GM18868 (cell line): ENCODE results near the gene ELMO3.

ENCODE experiments used
- ATAC-seq: cut with Tn5 transposase; IDR thresholded peaks from one replicate; pipeline ENCODE4 v1.9.1; 2021; ENCODE audit warnings: mild to moderate bottlenecking, moderate library complexity; ENCODE audit not compliant: unreplicated experiment

ELMO3 gene

DNA sequence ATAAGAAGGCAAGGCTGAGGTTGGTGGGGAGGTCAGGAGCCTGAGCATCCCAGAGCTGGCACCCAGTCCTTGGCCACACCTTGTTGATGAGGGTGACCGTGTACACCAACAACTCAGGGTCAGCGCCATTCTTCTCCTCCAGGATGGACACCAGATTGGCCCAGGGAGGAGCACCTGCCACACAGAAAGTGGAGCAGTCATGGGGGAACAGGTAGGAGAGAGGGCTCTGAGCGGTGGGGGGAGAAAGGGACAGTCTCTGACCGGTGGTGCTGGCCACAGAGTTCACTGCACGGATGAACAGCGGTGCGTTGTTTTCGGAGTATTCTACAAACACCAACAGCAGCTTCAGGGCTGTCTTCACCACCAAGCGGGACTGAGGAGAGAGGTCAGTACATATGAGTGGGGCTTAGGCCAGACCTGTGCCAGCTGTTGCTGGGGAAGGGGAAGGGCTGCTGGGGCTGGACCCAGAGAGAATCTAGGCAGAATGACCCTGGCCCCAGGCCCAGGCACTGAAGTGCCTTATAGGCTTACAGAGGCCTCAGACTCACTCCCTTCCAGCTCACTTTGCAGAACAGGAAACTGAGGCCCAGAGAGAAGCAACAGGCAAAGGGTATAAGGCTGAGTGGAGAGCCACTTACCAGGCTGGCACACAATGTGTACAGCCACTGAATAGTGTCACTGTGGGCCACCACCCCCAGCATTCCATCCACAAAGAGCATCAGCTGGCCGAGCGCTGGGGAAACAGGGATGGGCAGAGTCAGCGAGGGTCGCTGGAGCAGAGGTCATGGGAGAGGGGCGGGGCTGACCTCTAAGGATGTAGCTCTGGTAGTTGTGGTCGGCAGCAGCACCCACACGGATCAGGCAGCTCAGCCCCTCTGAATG is 38.7 kb downstream of the ELMO3 start:
- no peak for ATAC-seq

DNA sequence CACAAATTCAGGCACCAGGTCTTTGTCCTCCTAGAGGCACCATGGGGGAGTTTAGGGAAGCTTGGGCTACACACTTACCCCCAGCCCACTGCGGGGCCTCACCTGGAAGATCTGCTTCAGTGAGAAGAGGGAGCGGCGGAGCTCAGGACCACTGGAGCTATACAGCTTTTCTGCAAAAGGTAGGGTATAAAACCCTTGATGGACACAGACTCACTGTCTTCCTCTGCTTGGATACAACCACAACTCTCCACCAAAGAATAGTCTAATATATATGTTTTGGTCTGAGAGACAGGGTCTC is 39.3 kb downstream of the ELMO3 start:
- no peak for ATAC-seq

DNA sequence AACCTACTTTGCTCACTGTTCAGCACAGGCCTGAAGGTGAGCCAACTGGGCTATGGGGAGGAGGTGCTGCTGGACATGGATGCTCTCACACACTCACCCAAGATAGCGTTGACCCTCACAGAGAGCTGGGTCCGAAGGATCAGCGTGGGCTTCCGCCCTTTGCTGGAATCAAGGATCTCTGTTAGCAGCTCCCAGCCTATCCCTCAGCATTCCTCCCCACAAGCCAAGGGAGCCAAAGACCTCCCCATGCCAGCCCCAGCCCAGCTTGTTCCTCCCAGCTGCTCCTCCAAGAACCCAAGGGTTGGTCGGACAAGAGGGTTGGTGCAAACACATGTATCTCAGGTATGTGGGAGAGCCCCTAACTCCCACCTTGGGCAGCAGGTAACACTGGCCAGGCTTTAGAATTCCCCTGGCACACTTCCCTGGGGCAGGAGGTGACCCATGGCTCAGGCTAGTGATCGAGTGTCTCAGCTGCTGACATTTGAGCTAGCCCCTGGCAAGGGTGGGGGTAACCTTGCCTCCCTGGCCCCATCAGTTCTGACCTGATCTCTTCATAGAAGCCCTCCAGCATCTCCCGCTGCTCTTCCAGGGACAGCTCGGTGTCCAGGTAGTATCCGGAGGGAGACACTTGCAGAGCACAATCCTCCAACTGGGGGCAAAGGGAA is 40.0 kb downstream of the ELMO3 start:
- no peak for ATAC-seq

DNA sequence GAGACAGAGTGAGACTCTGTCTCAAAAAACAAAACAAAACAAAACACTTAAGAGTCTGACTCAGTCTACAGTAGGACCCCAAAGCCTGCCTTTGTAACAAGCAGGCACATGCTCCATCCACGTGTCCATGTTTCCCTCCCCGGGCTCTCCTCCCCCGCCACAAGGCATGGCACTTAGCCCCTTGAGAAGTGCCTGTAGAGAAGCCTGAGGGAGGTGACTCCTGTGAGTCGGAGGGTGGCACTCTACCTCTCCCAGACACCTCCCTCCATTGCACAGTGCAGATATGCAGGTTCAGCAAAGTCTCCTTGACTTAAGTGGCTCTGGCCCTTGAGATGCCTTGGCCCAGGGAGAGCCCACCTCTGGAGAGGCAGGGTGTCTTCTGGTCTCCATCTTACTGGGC is 41.6 kb downstream of the ELMO3 start:
- ATAC-seq, result no peak

DNA sequence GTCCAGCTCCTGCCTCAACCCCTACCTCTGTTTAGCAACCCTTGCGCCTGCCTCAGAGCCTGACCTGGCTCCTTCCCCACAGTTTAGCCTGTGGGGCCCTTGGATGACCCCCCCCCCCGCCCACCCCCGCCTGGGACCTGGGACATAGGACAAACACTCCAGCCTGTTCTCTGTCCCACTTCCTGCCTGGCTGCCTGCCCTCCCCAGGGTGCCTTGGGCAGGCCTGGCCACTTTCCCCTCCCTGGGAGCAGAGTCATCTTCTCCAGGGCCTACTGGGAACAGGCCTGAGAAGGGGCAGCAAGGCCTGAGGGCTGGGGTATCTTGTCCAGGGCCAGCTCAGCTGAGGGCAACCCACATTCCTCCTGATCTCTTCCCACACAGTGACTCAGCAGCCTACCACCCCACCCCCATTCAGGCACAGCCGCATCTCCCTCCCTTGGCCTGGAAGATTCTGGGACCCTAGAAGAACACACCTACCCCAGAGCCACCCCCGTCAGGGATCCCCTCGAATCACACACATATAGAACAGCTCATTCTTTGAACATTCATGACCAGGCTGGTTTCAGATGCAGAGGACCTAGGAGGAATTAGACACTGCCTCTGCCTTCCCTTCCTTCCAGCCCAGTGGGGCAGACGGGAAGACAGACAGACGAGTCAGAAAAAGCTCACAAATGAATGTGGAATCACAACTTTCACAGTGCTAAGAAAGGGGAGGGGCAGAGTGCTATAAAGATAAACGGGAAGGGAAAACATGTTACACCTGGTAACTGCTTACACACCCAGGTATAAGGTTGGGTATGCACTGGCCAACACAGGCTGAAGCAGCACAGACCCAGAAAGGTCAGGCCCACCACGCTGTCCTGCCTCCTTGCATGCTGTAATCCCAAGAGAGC is 42.3 kb downstream of the ELMO3 start:
- ATAC-seq, result no peak

DNA sequence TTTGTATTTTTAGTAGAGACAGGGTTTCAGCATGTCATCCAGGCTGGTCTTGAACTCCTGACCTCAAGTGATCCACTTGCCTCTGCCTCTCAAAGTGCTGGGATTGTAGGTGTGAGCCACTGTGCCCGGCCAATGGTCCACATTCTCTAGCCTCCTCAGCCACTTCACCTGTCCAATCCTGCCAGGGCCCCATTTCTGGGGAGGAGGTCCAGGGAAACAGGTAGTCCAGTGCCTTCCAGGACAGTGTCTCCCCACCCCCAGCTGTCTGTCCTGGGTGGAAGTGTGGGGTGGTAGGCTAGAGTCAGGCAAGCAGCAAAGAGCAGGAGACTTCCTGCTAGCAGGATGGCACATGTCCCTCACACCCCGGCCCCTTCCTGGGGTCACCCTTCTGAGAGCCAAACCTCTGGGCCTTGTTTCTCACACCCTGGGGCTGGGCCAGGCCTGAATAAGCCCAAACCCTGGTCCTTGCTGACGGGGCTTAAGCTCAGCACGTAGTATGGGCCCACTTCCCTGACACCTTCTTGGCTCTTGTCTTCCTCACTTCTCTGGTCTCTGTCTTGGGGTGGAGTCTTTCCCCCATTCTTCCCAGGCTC is 43.3 kb downstream of the ELMO3 start:
- ATAC-seq, result no peak

DNA sequence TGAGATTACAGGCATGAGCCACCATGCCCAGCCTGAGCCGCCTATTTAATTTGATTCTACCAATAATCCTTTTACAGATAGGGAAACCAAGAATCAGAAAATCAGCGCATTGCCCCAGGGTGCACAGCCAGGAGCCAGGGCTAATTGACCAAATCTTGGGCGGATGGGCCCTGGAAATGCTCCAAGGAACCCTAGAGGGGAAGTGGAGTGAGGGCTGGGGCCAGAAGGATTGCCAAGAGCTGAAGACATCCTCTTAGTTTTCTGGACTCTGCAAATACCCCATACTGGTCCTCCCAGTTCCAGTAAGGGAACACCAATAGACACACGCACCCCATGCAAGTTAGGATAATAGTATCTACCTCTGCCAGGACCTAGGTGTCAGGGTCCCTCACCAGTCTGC is 44.5 kb downstream of the ELMO3 start:
- no peak for ATAC-seq

DNA sequence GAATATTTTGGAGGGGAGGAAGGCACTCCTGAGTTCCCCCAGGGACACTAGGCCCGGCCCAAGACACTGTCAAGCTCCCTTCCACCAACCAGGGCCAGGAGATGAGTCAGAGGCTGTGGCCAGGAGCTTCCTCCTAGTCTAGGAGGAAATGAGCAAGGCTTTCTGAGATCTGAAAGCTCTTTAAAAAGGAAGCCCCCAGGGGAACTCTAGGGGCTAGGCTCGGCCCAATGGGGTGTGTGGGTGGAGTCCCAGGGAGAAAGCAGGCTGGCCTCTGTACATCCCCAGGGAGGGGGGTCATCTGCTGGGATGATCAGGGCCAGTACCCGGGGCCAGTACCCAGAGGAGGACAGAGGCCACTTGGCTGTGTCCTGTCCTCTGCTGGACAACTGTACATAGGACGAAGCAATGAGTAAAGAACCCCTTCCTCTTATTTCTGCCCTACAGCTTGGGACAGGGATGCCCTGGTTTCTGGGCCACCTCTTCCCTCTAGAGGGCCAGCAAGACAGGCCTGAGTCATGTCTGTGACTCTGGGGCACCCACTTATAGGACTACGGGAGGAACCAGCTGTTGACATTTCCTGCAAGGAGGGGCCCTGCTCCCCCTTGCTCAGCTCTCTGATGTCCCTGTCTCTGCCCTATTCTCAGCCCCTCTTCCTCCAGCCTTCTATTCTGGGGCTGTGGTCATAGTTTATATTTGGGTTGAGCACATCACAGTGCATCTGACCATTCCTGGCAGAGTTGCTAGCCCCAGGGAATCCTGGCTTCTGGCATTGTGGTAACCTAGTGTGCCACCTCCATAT is 45.7 kb downstream of the ELMO3 start:
- peak; percentile 63 for ATAC-seq

DNA sequence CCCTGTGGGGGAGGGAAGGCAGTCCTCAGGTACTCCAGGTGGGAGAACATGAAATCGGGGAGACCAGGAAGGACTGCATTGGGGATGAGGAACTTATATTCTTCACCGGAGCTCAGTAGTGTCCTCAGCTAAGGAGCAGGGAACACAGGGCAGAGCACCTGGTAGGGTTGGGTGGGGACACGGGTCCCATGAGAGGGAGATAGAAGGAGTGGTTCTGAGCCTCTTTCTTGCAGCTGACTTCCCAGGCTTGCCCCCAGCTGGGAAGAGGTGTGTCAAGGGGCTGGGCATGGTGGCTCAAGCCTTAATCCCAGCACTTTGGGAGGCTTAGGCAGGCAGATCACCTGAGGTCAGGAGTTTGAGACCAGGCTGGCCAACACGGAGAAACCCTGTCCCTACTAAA is 46.3 kb downstream of the ELMO3 start:
- ATAC-seq, result no peak

DNA sequence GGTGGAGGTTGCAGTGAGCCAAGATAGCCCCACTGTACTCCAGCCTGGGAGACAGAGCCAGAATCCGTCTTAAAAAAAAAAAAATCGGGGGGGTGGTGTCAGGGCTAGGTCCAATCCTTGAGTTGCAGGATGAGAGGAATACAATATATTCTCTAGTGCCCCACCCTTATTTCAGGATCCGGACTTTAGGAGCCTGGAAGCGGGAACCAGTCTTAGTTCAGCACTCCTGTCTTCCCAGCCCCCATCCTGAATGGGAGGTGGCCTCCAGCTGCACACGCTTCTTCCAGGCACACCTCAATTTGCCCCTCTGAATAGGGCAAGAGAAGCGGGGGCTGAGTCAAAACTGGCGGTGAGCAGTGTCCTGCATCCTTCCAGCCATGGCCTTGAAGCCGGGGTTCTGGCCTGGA is 46.7 kb downstream of the ELMO3 start:
- no peak for ATAC-seq

DNA sequence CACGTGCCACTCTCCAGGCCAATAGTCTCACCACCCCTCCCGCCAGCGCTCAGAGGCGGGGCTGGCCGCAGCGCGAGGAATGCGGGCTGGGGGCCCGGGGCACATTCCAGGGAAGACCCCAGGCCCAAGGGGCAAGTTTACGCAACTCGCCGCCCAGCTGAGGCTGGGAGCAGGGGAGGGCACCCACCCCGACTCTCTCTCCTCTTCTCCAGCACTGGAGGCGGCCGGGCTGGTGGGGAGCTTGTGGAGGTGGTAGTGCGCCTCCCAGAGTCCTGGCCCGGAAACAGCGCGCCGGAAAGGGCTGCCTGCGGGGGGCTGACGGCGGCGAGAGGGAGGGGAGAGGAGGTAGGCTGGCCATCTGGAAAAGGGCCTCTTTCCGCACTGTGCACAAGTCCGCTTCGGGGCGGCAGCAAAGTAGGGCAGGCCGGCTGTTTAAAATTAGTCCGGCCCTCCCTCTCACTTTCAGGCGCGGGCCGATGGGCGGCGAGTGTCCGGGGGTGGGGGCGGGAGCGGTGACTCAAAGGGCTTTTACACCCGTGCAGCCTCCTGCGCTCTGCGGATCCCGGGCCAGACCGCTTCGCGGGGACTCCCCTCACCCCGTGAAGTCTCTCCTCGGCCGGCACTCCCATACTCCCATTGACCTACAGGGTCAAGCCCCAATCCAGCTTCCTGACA is 47.3 kb downstream of the ELMO3 start:
- no peak for ATAC-seq

DNA sequence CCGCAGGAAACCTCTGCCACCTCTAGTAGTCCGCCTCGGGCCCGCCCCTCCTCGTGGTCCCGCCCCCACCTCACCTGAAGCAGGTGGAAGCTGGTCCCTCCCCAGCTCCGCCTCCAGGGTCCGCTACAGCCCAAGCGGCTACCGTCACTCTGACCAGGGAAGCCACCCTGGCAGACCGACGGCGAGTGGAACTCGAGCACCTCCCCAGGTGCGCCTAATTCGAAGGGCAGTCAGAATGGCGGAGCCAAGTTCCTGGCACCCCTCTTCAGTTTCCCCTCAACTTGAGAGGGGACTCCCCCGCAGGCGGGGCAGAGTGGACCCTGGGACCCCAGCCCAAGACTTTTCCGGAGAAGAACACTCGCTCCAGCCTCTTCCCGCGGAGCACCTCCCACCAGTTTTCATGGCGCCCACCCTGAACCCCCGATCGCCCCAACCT is 47.8 kb downstream of the ELMO3 start:
- ATAC-seq, result no peak

DNA sequence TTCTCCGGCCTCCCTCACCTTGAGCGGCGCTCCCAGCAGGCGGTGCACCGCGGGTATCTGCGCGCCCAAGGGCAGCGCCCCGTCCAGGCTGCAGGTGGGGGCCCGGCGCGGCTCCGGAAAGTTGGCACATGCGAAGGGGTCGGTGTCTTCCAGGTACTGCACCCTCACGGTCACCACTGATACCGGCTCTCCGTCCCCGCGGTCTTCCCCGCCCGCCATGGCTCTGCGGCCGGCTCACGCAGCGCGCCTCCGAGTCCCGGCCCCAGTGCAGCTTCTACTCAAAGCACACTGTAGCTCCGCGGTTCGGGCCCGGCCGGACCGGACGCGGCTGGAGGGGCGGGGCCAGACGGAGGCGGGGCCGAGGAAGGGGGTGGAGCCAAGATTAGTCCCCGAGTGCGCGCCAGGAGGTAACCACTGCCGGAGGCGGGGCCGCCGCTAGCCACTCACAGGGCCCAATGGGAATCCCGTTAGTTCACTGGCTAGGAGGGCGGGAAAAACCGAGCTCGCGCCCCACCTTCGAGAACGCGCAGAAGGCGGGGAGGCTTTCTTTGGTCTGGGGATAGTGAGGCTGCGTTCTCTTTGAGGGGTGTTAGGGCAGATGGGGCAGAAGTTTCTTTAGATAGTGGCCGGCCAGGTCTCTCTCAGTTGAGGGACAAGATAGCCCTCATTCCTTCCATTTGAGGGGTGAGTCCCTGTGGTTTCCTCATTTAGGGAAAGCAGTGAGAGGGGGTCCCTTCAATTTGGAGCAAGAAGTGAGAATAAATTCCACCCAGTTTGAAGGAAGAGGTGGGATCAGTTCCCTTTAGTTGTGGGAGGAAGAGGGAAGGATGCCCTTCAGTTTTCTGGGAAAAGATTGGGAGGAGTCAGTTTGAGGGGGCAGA is 48.5 kb downstream of the ELMO3 start, which contains the start of gene FHOD1:
Gene FHOD1, minus strand, starts transcription at position 290 of the 881 bp plus-strand sequence. Its CDS starts 71 bp downstream, at position 219.
- ATAC-seq, result peak; percentile 42

DNA sequence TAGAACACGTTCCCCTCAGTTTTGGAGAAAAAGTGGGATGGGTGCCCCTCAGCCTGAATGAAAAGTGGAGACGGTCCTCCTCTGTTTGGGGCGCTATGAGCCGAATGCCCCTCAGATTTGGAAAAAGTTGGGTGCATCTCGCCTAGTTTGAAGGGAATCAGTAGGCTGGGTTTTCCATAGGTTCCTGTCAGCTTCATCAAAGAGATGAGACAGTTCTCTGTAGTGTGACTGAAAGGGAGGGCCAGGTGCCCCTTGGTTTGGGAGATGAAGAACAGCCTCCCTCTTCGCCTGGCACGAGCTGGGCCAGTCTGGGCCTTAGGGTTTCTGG is 49.1 kb downstream of the ELMO3 start:
- ATAC-seq, result no peak

DNA sequence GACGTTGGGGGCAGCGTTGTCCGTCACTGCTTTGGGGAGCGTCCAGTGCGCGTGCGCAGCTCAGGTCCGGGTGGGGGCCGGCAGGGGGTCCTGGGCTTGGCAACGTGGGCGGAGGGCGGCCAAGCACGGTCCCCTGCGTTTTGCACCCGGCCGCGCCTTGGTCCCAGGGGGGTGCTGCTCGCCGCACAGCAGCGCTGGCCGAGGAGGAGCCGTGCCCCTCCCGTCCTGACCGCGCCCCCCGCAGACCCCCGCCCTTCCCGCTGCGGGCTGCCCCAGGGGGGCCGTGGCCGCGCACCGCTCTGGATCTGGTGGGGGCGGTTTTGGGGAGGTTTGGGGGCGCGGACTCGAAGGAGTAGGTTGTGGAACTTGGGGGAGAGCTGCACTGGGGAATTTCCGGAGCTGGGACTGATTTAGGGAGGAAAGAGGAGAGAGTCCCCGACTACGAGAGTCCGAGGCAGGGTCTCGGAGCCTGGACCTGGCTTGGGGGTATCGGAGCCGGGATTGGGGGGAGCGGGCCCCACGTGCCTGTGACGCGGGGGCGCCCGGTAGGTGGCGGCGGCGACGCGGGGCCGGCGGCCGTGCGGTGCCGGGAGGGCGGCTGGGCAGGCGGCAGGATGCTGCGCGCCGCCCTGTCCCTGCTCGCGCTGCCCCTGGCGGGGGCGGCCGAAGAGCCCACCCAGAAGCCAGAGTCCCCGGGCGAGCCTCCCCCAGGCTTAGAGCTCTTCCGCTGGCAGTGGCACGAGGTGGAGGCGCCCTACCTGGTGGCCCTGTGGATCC is 49.7 kb downstream of the ELMO3 start, which contains the start of gene SLC9A5:
Gene SLC9A5, plus strand, starts transcription at position 579 of the 777 bp plus-strand sequence. Its CDS starts 36 bp downstream, at position 615.
- ATAC-seq, result no peak

DNA sequence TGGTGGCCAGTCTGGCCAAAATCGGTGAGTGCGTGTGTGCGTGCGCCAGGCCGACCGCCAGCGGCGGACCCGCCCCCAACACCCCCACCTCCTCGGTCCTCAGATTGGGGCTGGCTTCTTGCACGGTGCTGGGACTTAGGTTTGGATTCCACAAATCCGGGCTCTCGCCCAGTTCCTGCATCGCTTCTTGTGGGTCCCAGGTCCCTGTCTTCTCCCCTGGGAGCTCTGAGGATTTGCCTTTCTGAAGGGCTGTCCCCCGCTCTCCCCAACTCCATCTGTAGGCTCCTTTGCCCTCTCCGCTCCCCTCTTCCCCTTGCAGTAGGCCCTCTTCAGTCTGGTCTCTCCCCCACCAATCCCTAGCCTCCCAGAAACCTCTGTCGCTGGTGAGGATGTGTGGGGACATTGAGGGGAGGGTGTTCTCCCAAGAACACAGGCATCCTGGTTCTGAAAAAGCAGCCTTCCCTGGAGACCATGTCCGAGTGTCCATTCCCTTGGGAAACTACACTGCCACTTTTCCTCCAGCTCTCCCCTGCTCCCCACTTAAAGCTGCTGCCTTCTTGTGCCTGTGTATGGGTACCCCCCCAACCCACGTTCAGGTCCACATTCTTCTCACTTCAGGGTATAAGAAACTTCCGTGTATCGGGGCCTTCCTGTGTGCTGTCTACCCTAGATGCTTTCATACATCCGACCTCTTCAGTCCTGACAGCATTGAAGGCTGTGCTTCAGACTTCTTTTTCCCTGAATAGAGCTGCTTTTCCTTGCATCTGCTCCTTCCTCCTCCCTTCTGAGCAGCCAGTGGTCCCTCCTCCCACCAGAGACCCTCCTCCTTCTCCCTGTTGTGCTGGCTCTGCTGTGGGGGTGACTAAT is 50.5 kb downstream of the ELMO3 start:
- no peak for ATAC-seq

DNA sequence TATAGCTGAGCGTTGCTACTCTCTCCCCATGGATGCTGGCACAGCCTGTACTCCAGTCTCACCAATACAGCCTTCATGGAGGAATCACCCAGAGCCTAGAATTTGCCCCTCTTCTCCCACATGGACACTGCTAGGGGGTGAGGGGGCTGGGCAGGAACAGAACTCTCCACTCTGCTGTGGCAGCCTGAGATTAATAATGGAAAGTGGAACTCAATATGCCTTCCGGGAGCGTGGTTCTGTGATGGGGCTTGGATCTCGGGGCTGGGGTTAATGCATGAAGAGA is 51.1 kb downstream of the ELMO3 start:
- no peak for ATAC-seq
